Activated CD8-positive, alpha-beta memory T cell treated with anti-CD3 and anti-CD28 coated beads for 1 hour (primary cell): ENCODE measurements around the gene AVEN.
"Not testable (repeated sequence)": the region's sequence is repeated elsewhere in the genome, so short reads cannot be mapped to it uniquely, and the experiment has no call there.

Source experiments
- DNase-seq, 2 donors: peaks; one replicate each; pipeline ENCODE4 v3.0.0-alpha.2; 2020; ENCODE audit warnings: low read depth in 1 of 2; ENCODE audit errors: extremely low read depth in 1 of 2

Gene AVEN

GRCh38 chr15:33857726-33858125 lies 181.3 kb downstream of the AVEN start:
- no peak for DNase-seq

- no peak for DNase-seq
Measured at GRCh38 chr15:33852570-33852969, 186.4 kb downstream of the AVEN start.

- no peak for DNase-seq
Measured at GRCh38 chr15:33852094-33852493, 186.9 kb downstream of the AVEN start.

- DNase-seq: no peak
Measured at GRCh38 chr15:33851079-33851478, 187.9 kb downstream of the AVEN start.

- no peak for DNase-seq
Measured at GRCh38 chr15:33848011-33848410, 191.0 kb downstream of the AVEN start.

- no peak for DNase-seq
Measured at GRCh38 chr15:33846862-33847261, 192.1 kb downstream of the AVEN start.

- DNase-seq: no peak
Measured at GRCh38 chr15:33846142-33846541, 192.9 kb downstream of the AVEN start.

GRCh38 chr15:33844597-33844996 lies 194.4 kb downstream of the AVEN start:
- no peak for DNase-seq

- no peak for DNase-seq
Measured at GRCh38 chr15:33844186-33844585, 194.8 kb downstream of the AVEN start.

- DNase-seq: no peak
Measured at GRCh38 chr15:33840615-33841014, 198.4 kb downstream of the AVEN start.

- no peak for DNase-seq
Measured at GRCh38 chr15:33839540-33839939, 199.5 kb downstream of the AVEN start.

GRCh38 chr15:33837294-33837693 lies 201.7 kb downstream of the AVEN start:
- DNase-seq: no peak

- DNase-seq: no peak
Measured at GRCh38 chr15:33834892-33835743, 203.9 kb downstream of the AVEN start.

GRCh38 chr15:33831646-33832045 lies 207.4 kb downstream of the AVEN start:
- DNase-seq: no peak

- no peak for DNase-seq
Measured at GRCh38 chr15:33830351-33830750, 208.7 kb downstream of the AVEN start.

- DNase-seq: no peak
Measured at GRCh38 chr15:33826201-33826600, 212.8 kb downstream of the AVEN start.

- no peak for DNase-seq
Measured at GRCh38 chr15:33825453-33825852, 213.6 kb downstream of the AVEN start.

GRCh38 chr15:33823119-33823518 lies 215.9 kb downstream of the AVEN start:
- no peak for DNase-seq

- DNase-seq: no peak
Measured at GRCh38 chr15:33822479-33822878, 216.5 kb downstream of the AVEN start.

- not testable (repeated sequence) for DNase-seq
Measured at GRCh38 chr15:33819499-33819898, 219.5 kb downstream of the AVEN start.
